ENCODE results near the gene CD80. TPM values are rescaled to one million over a fixed set of nuclear protein-coding genes. Genes with fewer than 3 reads are reported as not detected.

Gene CD80
- total and polyA plus RNA-seq, 9 of the 15 experiments (the other 6 are each of a cell fraction or from before 2014, with no cell fraction given), result 3.0 to 8.2 (median 5.7) TPM

- TF ChIP-seq E4F1 (CRISPR knock-in tag; IDR thresholded peaks at IDR 0.05; ENCODE audit: borderline replicate concordance), result no peak
- TF ChIP-seq ZBTB34 (CRISPR knock-in tag; IDR thresholded peaks at IDR 0.05), result no peak
Observed at GRCh38 chr3:119485563-119485962, 73.9 kb downstream of the CD80 start (continued).

- peaks cover 61% of the 10 kb centered on the region for H3K36me3 ChIP-seq (ENCODE audit: control insufficient read depth, insufficient read depth, low read length)
- ChIA-PET CTCF (ENCODE audit: low intra/inter-chr PET ratio) (no interaction called here), POLR2A (no interaction called here)
- ATAC-seq, result no peak
- no peaks in the 10 kb centered on the region for H4K20me1 ChIP-seq (replicated peaks; ENCODE audit: control insufficient read depth, insufficient read depth, low read length)
- DNase-seq (ENCODE audit: extremely low read depth in 1 of 4, low spot score in 3 of 4), result no peak
- 100% methylated on average over 1 of the region's 1 CpG for WGBS (ENCODE audit: insufficient coverage, low coverage, missing lambda C conversion rate)
- TF ChIP-seq POLR2B (IDR thresholded peaks at IDR 0.05; ENCODE audit: low read depth, partially characterized antibody) (no peak), PKNOX1 (IDR thresholded peaks at IDR 0.05) (no peak), SMAD3 (CRISPR knock-in tag; conservative IDR thresholded peaks at IDR 0.05) (no peak), FOXO4 (CRISPR knock-in tag; IDR thresholded peaks at IDR 0.05) (no peak), TOE1 (IDR thresholded peaks at IDR 0.05; ENCODE audit: borderline replicate concordance) (no peak), TOE1 (CRISPR knock-in tag; IDR thresholded peaks at IDR 0.05; ENCODE audit: borderline replicate concordance, low read depth) (no peak), GTF2B (IDR thresholded peaks at IDR 0.05; ENCODE audit: extremely low read depth, insufficient read length) (no peak), POLR2H (tag; IDR thresholded peaks at IDR 0.05; ENCODE audit: low read depth) (no peak)
- no peaks in the 10 kb centered on the region for H3K9me1 ChIP-seq (ENCODE audit: control insufficient read depth, insufficient read depth, low read length)
- in situ Hi-C loops (cut with MboI) (no loop called here), intact Hi-C loops (cut with micrococcal nuclease) (no loop called here)
- FAIRE-seq, result no peak
- no peaks in the 10 kb centered on the region for H3K4me1 ChIP-seq (replicated peaks in 1 of 2; ENCODE audit: control insufficient read depth in 2 of 2, insufficient read depth in 2 of 2, low read length in 2 of 2)
- H3K4me2 ChIP-seq (ENCODE audit: insufficient read depth, low read length), result no peak overlapping the region
- no peaks in the 10 kb centered on the region for H3K79me2 ChIP-seq (ENCODE audit: control insufficient read depth, insufficient read depth, low read length)
- H3K4me3 ChIP-seq, result no peak overlapping the region
- no peak overlapping the region for H2AFZ ChIP-seq (ENCODE audit: low read depth, low read length)
- H3K27ac ChIP-seq (ENCODE audit: extremely low read depth, low read depth, low read length), result no peak overlapping the region
- no peak overlapping the region for H3K9ac ChIP-seq (ENCODE audit: insufficient read depth in 1 of 2, low read depth in 2 of 2, low read length in 2 of 2)
- BruUV-seq (replicated peaks), result no TSS peak
- H3K9me3 ChIP-seq (replicated peaks; ENCODE audit: control insufficient read depth, insufficient read depth, low read depth, low read length), result no peaks in the 10 kb centered on the region
- H3K27me3 ChIP-seq (ENCODE audit: control insufficient read depth in 2 of 2, insufficient read depth in 2 of 2, low read length in 2 of 2), result no peaks in the 10 kb centered on the region
Observed at GRCh38 chr3:119483101-119483500, 76.3 kb downstream of the CD80 start.

All from K562 (cell line).